Neural cell (in vitro differentiated cells): ENCODE measurements around the gene LAPTM5. TPM values are rescaled to one million over a fixed set of nuclear protein-coding genes. Genes with fewer than 3 reads are reported as not detected.
A peak's percentile ranks its signal among the peaks of the same experiment; 100 is the strongest.

Experiments used
- H2AFZ ChIP-seq: fragments of 200-600, 300-800 bp; sonication (generic), shearing (Covaris generic); 2 replicates; pipeline ENCODE4 v1.6.0; 2014; ENCODE audit warnings: low read depth, mild to moderate bottlenecking, antibody characterized with exemption, low read length, moderate library complexity
- H3F3A ChIP-seq: fragments of 200-600 bp; shearing (Covaris generic); 2 replicates; pipeline ENCODE4 v1.6.1; 2016; ENCODE audit warnings: mild to moderate bottlenecking, moderate library complexity, mixed read lengths, antibody characterized with exemption, low read length; ENCODE audit not compliant: insufficient read depth, poor library complexity, severe bottlenecking
- H3K27ac ChIP-seq: fragments of 200-600, 300-800 bp; sonication (generic), shearing (Covaris generic); 2 replicates; pipeline ENCODE4 v1.5.1; 2014; ENCODE audit warnings: mild to moderate bottlenecking, low read length, moderate library complexity
- H3K27me3 ChIP-seq: fragments of 300-800, 200-600 bp; sonication (generic), shearing (Covaris generic); 2 replicates; pipeline ENCODE4 v1.6.0; 2014; ENCODE audit warnings: mild to moderate bottlenecking, low read depth, low read length, moderate library complexity; ENCODE audit not compliant: insufficient read depth
- H3K36me3 ChIP-seq: fragments of 300-800, 200-600 bp; sonication (generic), shearing (Covaris generic); 2 replicates; pipeline ENCODE4 v1.5.1; 2014; ENCODE audit warnings: mild to moderate bottlenecking, antibody characterized with exemption, low read length, moderate library complexity; ENCODE audit not compliant: insufficient read depth
- H3K4me2 ChIP-seq: fragments of 300-800, 200-600 bp; sonication (generic), shearing (Covaris generic); 2 replicates; pipeline ENCODE4 v1.6.0; 2014; ENCODE audit warnings: mild to moderate bottlenecking, low read length
- H3K4me3 ChIP-seq: fragments of 300-800, 200-600 bp; sonication (generic), shearing (Covaris generic); 2 replicates; pipeline ENCODE4 v1.5.1; 2014; ENCODE audit warnings: mild to moderate bottlenecking, low read length, moderate library complexity
- H3K79me2 ChIP-seq: fragments of 200-600 bp; shearing (Covaris generic); replicated peaks from 2 replicates; pipeline ENCODE4 v1.6.0; 2014; ENCODE audit warnings: mild to moderate bottlenecking, low read length, moderate library complexity; ENCODE audit not compliant: insufficient read depth
- H3K9ac ChIP-seq: fragments of 300-800, 200-600 bp; sonication (generic), shearing (Covaris generic); 2 replicates; pipeline ENCODE4 v1.6.1; 2016; ENCODE audit warnings: mild to moderate bottlenecking, low read length, mixed read lengths
- H3K9me2 ChIP-seq: fragments of 200-600 bp; shearing (Covaris generic); 2 replicates; pipeline ENCODE4 v1.6.1; 2016; ENCODE audit warnings: mild to moderate bottlenecking, low read length, mixed read lengths; ENCODE audit not compliant: insufficient read depth
- H3K9me3 ChIP-seq: fragments of 200-600, 300-800 bp; sonication (generic), shearing (Covaris generic); 2 replicates; pipeline ENCODE4 v1.6.1; 2016; ENCODE audit warnings: mild to moderate bottlenecking, mixed run types, low read length, moderate library complexity, mixed read lengths
- H4K20me1 ChIP-seq: fragments of 200-600 bp; shearing (Covaris generic); 2 replicates; pipeline ENCODE4 v1.6.1; 2016; ENCODE audit warnings: mild to moderate bottlenecking, mixed run types; ENCODE audit not compliant: insufficient read depth
- CTCF ChIP-seq: fragments of 450-650 bp; IDR thresholded peaks from 2 replicates; pipeline ENCODE4 v1.5.1; 2014; ENCODE audit warnings: antibody characterized with exemption, mild to moderate bottlenecking, moderate library complexity; ENCODE audit not compliant: poor library complexity, severe bottlenecking
- EP300 ChIP-seq: fragments of 450-650 bp; conservative IDR thresholded peaks from 2 replicates; pipeline ENCODE4 v1.6.1; 2014; ENCODE audit warnings: antibody characterized with exemption, mild to moderate bottlenecking, moderate library complexity; ENCODE audit not compliant: poor library complexity, severe bottlenecking
- EZH2 ChIP-seq: fragments of 200-600, 300-800 bp; shearing (Covaris generic), sonication (generic); IDR thresholded peaks from 2 replicates; pipeline ENCODE4 v1.6.1; 2014; ENCODE audit warnings: antibody characterized with exemption, low read length, borderline replicate concordance, mild to moderate bottlenecking; ENCODE audit not compliant: insufficient read depth, poor library complexity, severe bottlenecking
- MXI1 ChIP-seq: fragments of 450-650 bp; conservative IDR thresholded peaks from 2 replicates; pipeline ENCODE4 v1.6.1; 2014; ENCODE audit warnings: antibody characterized with exemption, mild to moderate bottlenecking; ENCODE audit not compliant: poor library complexity, severe bottlenecking
- POLR2AphosphoS5 ChIP-seq: IDR thresholded peaks from 2 replicates; pipeline ENCODE4 v1.6.1; 2012
- RAD21 ChIP-seq: fragments of 450-650 bp; conservative IDR thresholded peaks from 2 replicates; pipeline ENCODE4 v1.6.1; 2014; ENCODE audit warnings: antibody characterized with exemption, mild to moderate bottlenecking, moderate library complexity
- SMC3 ChIP-seq: fragments of 450-650 bp; conservative IDR thresholded peaks from 2 replicates; pipeline ENCODE4 v1.6.1; 2014; ENCODE audit warnings: antibody characterized with exemption, mild to moderate bottlenecking, moderate library complexity; ENCODE audit not compliant: poor library complexity
- TAF1 ChIP-seq: IDR thresholded peaks from 2 replicates; pipeline ENCODE4 v1.6.1; 2012; ENCODE audit warnings: low read depth
- polyA plus RNA-seq: library from polyadenylated mRNA; depleted of rRNA; stranded (reverse); fragments of >200 nt; gene quantifications from 2 replicates; pipeline ENCODE4 v1.2.3, GENCODE V29; 2014
- TF ChIP-seq, protein P1 (sequence below): IDR thresholded peaks from 2 replicates; pipeline ENCODE4 v1.6.1; 2012; ENCODE audit warnings: borderline replicate concordance

The LAPTM5 gene
- polyA plus RNA-seq, 1 donor from 2014 or later: 0.12 TPM

- Histone ChIP-seq H3K4me2 (peak overlapping the region; percentile 26), H3K79me2 (no peaks in the 10 kb centered on the region), H3F3A (no peaks in the 10 kb centered on the region), H3K9ac (peak overlapping the region; percentile 72), H3K4me3 (peak overlapping the region; percentile 79), H3K27me3 (no peaks in the 10 kb centered on the region), H3K36me3 (no peaks in the 10 kb centered on the region), H3K9me2 (no peaks in the 10 kb centered on the region), H3K27ac (peak overlapping the region; percentile 65), H2AFZ (peak overlapping the region; percentile 73), H3K9me3 (no peaks in the 10 kb centered on the region), H4K20me1 (no peaks in the 10 kb centered on the region)
- TF ChIP-seq EP300 (peak; percentile 14), TAF1 (no peak), MXI1 (peak; percentile 67), RAD21 (no peak), EZH2 (no peak), POLR2AphosphoS5 (peak; percentile 70), CTCF (peak; percentile 99), SMC3 (no peak)
- TF ChIP-seq, protein P1, sequence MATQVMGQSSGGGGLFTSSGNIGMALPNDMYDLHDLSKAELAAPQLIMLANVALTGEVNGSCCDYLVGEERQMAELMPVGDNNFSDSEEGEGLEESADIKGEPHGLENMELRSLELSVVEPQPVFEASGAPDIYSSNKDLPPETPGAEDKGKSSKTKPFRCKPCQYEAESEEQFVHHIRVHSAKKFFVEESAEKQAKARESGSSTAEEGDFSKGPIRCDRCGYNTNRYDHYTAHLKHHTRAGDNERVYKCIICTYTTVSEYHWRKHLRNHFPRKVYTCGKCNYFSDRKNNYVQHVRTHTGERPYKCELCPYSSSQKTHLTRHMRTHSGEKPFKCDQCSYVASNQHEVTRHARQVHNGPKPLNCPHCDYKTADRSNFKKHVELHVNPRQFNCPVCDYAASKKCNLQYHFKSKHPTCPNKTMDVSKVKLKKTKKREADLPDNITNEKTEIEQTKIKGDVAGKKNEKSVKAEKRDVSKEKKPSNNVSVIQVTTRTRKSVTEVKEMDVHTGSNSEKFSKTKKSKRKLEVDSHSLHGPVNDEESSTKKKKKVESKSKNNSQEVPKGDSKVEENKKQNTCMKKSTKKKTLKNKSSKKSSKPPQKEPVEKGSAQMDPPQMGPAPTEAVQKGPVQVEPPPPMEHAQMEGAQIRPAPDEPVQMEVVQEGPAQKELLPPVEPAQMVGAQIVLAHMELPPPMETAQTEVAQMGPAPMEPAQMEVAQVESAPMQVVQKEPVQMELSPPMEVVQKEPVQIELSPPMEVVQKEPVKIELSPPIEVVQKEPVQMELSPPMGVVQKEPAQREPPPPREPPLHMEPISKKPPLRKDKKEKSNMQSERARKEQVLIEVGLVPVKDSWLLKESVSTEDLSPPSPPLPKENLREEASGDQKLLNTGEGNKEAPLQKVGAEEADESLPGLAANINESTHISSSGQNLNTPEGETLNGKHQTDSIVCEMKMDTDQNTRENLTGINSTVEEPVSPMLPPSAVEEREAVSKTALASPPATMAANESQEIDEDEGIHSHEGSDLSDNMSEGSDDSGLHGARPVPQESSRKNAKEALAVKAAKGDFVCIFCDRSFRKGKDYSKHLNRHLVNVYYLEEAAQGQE: peak; percentile 14
These were observed 38.8 kb downstream of the LAPTM5 start for GRCh38 chr1:30718636-30719405.

- Histone ChIP-seq H3K27ac (peak overlapping the region; percentile 36), H3K9ac (peak overlapping the region; percentile 10), H3K9me3 (no peaks in the 10 kb centered on the region), H3K4me3 (peak overlapping the region; percentile 79), H3K36me3 (no peaks in the 10 kb centered on the region), H3K27me3 (no peaks in the 10 kb centered on the region), H3K79me2 (no peaks in the 10 kb centered on the region), H3K4me2 (no peak overlapping the region), H4K20me1 (no peaks in the 10 kb centered on the region), H3F3A (no peaks in the 10 kb centered on the region), H2AFZ (no peak overlapping the region), H3K9me2 (no peaks in the 10 kb centered on the region)
- TF ChIP-seq RAD21 (no peak), POLR2AphosphoS5 (no peak), EZH2 (no peak), MXI1 (no peak), CTCF (no peak)
These were observed 39.4 kb downstream of the LAPTM5 start for GRCh38 chr1:30718091-30718635.
